ENCODE measurements around the gene RSPRY1.

The RSPRY1 gene

DNA sequence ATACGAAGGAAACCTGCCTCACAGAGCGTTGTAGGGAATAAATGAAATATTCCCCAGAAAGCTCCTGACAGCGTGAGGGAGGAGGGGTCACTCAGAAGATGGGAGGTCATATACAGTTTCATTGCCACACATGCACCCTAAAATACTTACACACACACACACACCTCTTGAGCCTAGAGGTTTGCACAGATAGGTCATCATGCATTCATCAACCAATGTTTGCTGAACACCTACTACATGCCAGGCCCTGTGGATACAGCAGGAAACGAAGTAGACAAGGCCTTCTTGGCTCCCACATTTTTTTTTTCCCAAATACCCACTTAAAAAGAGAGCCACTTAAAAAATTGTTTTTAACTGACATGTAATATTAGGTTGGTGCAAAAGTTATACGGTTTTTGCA is 99.2 kb downstream of the RSPRY1 start:
- H3K27me3 Mint-ChIP-seq (ENCODE audit: low read depth), result peaks cover 66% of the 10 kb centered on the region
- H3K27ac Mint-ChIP-seq, result no peak overlapping the region
- no peaks in the 10 kb centered on the region for H3K36me3 Mint-ChIP-seq (ENCODE audit: low read depth)
- H3K9me3 Mint-ChIP-seq, result no peaks in the 10 kb centered on the region
- H3K4me1 Mint-ChIP-seq, result no peaks in the 10 kb centered on the region
- H3K4me3 Mint-ChIP-seq, result peak overlapping the region; percentile 43 to 69 (median 66)
- TF ChIP-seq, protein P1, sequence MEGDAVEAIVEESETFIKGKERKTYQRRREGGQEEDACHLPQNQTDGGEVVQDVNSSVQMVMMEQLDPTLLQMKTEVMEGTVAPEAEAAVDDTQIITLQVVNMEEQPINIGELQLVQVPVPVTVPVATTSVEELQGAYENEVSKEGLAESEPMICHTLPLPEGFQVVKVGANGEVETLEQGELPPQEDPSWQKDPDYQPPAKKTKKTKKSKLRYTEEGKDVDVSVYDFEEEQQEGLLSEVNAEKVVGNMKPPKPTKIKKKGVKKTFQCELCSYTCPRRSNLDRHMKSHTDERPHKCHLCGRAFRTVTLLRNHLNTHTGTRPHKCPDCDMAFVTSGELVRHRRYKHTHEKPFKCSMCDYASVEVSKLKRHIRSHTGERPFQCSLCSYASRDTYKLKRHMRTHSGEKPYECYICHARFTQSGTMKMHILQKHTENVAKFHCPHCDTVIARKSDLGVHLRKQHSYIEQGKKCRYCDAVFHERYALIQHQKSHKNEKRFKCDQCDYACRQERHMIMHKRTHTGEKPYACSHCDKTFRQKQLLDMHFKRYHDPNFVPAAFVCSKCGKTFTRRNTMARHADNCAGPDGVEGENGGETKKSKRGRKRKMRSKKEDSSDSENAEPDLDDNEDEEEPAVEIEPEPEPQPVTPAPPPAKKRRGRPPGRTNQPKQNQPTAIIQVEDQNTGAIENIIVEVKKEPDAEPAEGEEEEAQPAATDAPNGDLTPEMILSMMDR (IDR thresholded peaks at IDR 0.05; ENCODE audit: unreplicated experiment in 3 of 3), result no peak

DNA sequence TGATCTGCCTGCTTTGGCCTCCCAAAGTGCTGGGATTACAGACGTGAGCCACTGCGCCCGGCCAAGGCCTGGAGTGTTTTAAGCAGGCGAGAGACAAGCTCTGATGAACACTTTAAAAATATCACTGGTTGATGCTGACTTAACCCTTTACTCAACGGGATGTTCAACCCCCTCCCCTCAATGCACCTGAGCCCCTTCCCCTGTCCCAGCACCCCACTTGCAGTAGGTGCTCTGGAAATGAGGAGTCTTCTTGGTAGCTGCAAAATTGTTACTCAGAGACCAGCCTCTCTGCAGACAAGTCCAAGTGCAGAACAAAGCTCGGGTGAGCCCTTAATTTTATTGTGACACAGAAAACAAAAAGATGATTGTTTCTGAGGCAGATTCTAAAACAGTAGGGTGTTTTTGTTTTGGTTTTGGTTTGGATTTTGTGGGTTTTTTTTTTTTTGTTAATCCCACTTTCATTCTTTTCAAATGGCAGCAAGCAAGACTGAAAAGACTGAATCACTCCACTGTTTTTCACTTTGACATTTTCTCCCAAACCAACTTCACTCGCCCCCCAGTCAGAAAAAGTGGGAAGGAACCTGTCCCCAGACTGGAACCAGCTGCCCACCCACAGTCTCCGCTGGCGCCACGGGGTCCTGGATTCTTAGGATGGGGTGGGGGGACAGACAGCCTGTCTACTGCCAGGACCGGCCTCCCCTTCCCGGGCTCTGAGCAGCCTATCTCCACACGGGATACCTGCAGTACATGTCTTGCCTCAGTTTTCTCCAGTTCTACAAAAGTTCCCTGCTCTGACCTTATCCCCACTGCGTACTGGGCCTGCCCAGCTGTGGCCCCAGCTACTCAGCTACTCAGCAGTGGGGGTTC is 103.5 kb downstream of the RSPRY1 start:
- Mint-ChIP-seq H3K27ac (peak overlapping the region in 1 of 3 experiments; percentile 19), H3K4me1 (no peaks in the 10 kb centered on the region), H3K36me3 (ENCODE audit: low read depth) (no peaks in the 10 kb centered on the region), H3K4me3 (no peak overlapping the region), H3K27me3 (ENCODE audit: low read depth) (peaks cover 28% of the 10 kb centered on the region), H3K9me3 (no peaks in the 10 kb centered on the region)
- TF ChIP-seq, protein P1 (IDR thresholded peaks at IDR 0.05; ENCODE audit: unreplicated experiment in 3 of 3), result no peak
